GM12878 (cell line): ENCODE data around the gene INTS2.

ENCODE experiments used
- BRCA1 ChIP-seq: IDR thresholded peaks from 2 replicates; pipeline ENCODE4 v1.6.1; 2011; ENCODE audit warnings: low read depth, low read length, improper control_type of control experiment
- CHD2 ChIP-seq: IDR thresholded peaks from 2 replicates; pipeline ENCODE4 v1.6.1; 2011; ENCODE audit warnings: low read depth, low read length, improper control_type of control experiment, borderline replicate concordance
- CTCF ChIP-seq, 3 experiments: IDR thresholded peaks in 2 of 3; conservative IDR thresholded peaks in 1 of 3; 2 replicates each; pipeline ENCODE4 v1.5.1; 2011; ENCODE audit warnings: low read depth in 3 of 3, low read length in 3 of 3, mild to moderate bottlenecking in 3 of 3, control low read depth in 2 of 3, moderate library complexity in 2 of 3, inconsistent platforms in 1 of 3, mixed read lengths in 1 of 3; ENCODE audit not compliant: control insufficient read depth in 2 of 3, insufficient read depth in 1 of 3; ENCODE audit errors: extremely low read depth in 1 of 3
- EZH2 ChIP-seq: IDR thresholded peaks from 2 replicates; pipeline ENCODE4 v1.6.1; 2012; ENCODE audit warnings: low read depth, mild to moderate bottlenecking, control low read depth, inconsistent platforms, low read length, borderline replicate concordance; ENCODE audit not compliant: control insufficient read depth
- HCFC1 ChIP-seq: fragments of 150-350 bp; IDR thresholded peaks from 2 replicates; pipeline ENCODE4 v1.6.1; 2014; ENCODE audit warnings: low read length
- JUND ChIP-seq: IDR thresholded peaks from 2 replicates; pipeline ENCODE4 v1.6.1; 2012; ENCODE audit warnings: low read depth, mild to moderate bottlenecking, low read length, improper control_type of control experiment, moderate library complexity
- RAD21 ChIP-seq: IDR thresholded peaks from 2 replicates; pipeline ENCODE4 v1.6.1; 2011; ENCODE audit warnings: mild to moderate bottlenecking, low read depth, low read length, moderate library complexity; ENCODE audit not compliant: insufficient read depth
- SRF ChIP-seq, 2 experiments: IDR thresholded peaks; 2 replicates each; pipeline ENCODE4 v1.6.1; 2011; ENCODE audit warnings: low read depth in 2 of 2, low read length in 2 of 2, mild to moderate bottlenecking in 1 of 2, moderate library complexity in 1 of 2
- USF1 ChIP-seq: IDR thresholded peaks from 2 replicates; pipeline ENCODE4 v1.6.1; 2011; ENCODE audit warnings: borderline replicate concordance, low read depth, mild to moderate bottlenecking, moderate library complexity, mixed read lengths, low read length; ENCODE audit not compliant: insufficient read depth; ENCODE audit errors: extremely low read length
- ZBTB4 ChIP-seq: fragments of 450-650 bp; formaldehyde crosslinking; IDR thresholded peaks from 2 replicates; pipeline ENCODE4 v1.4.0; 2022; ENCODE audit warnings: mild to moderate bottlenecking, moderate library complexity

- TF ChIP-seq CHD2: no peak
- TF ChIP-seq CTCF (IDR thresholded peaks at IDR 0.05 in 2 of 3, conservative IDR thresholded peaks at IDR 0.05 in 1 of 3; ENCODE audit: control insufficient read depth in 2 of 3, extremely low read depth in 1 of 3, insufficient read depth in 1 of 3, low read depth in 3 of 3, low read length in 3 of 3): no peak
- no peak for TF ChIP-seq RAD21
- no peak for TF ChIP-seq EZH2
- TF ChIP-seq ZBTB4 (CRISPR knock-in tag): no peak
- TF ChIP-seq SRF (IDR thresholded peaks at IDR 0.05; ENCODE audit: low read depth in 2 of 2, low read length in 2 of 2): no peak
- TF ChIP-seq HCFC1: no peak
- no peak for TF ChIP-seq JUND
- no peak for TF ChIP-seq BRCA1
- TF ChIP-seq USF1: no peak
These were observed 30.1 kb downstream of the INTS2 start for GRCh38 chr17:61897548-61898180.
